CD14-positive monocyte (primary cell): ENCODE measurements around the gene GAST. TPM values are rescaled to one million over a fixed set of nuclear protein-coding genes. Genes with fewer than 3 reads are reported as not detected.
A peak's percentile ranks its signal among the peaks of the same experiment; 100 is the strongest.

ENCODE experiments used
- DNase-seq, 3 donors: peaks; one replicate each; pipeline ENCODE4 v3.0.0-alpha.2; 2011 to 2022
- H2AFZ ChIP-seq: 2 replicates; pipeline ENCODE4 v1.6.0; 2012; ENCODE audit warnings: mild to moderate bottlenecking, low read depth, low read length, inconsistent platforms; ENCODE audit not compliant: insufficient read depth, poor library complexity, severe bottlenecking
- H3K27ac ChIP-seq, 2 donors: 1 replicate in 1 of 2; 2 replicates in 1 of 2; pipeline ENCODE4 v1.5.1; 2012 to 2013; ENCODE audit warnings: low read length in 2 of 2, control low read depth in 1 of 2, inconsistent platforms in 1 of 2, low read depth in 1 of 2, mild to moderate bottlenecking in 1 of 2
- H3K27me3 ChIP-seq, 2 donors: one replicate each; pipeline versions ENCODE4 v1.6.0 to v1.6.1; 2011 to 2013; ENCODE audit warnings: low read length in 2 of 2; ENCODE audit not compliant: control insufficient read depth in 2 of 2, insufficient read depth in 2 of 2
- H3K36me3 ChIP-seq, 2 donors: replicated peaks in 1 of 2; 1 replicate in 1 of 2; 2 replicates in 1 of 2; pipeline versions ENCODE4 v1.5.1 to v1.6.1; 2012 to 2013; ENCODE audit warnings: low read length in 2 of 2, control low read depth in 1 of 2, inconsistent platforms in 1 of 2, mild to moderate bottlenecking in 1 of 2; ENCODE audit not compliant: insufficient read depth in 2 of 2, control insufficient read depth in 1 of 2
- H3K4me1 ChIP-seq, 2 donors: 1 replicate in 1 of 2; 2 replicates in 1 of 2; pipeline versions ENCODE4 v1.5.1 to v1.6.1; 2012 to 2013; ENCODE audit warnings: low read length in 2 of 2, control low read depth in 1 of 2, inconsistent platforms in 1 of 2, mild to moderate bottlenecking in 1 of 2, moderate library complexity in 1 of 2; ENCODE audit not compliant: insufficient read depth in 2 of 2, control insufficient read depth in 1 of 2
- H3K4me2 ChIP-seq: replicated peaks from 2 replicates; pipeline ENCODE3; 2012; ENCODE audit warnings: low read length, moderate library complexity, mild to moderate bottlenecking; ENCODE audit not compliant: poor library complexity, severe bottlenecking; ENCODE audit errors: extremely low read depth
- H3K4me3 ChIP-seq, 3 experiments: fragments of 200-600 bp in 1 of 3; sonication (generic) in 1 of 3; replicated peaks in 1 of 3; 1 replicate in 2 of 3; 2 replicates in 1 of 3; pipeline ENCODE4 v1.5.1; 2011 to 2013; ENCODE audit warnings: low read length in 3 of 3, mild to moderate bottlenecking in 3 of 3, control low read depth in 2 of 3, low read depth in 2 of 3, inconsistent platforms in 1 of 3, moderate library complexity in 1 of 3
- H3K79me2 ChIP-seq: 2 replicates; pipeline ENCODE4 v1.6.0; 2012; ENCODE audit warnings: mild to moderate bottlenecking, control low read depth, inconsistent platforms, low read length, moderate library complexity; ENCODE audit not compliant: insufficient read depth
- H3K9ac ChIP-seq: 2 replicates; pipeline ENCODE4 v1.6.0; 2017; ENCODE audit warnings: low read length, mild to moderate bottlenecking; ENCODE audit not compliant: insufficient read depth, poor library complexity, severe bottlenecking
- H3K9me3 ChIP-seq, 2 donors: replicated peaks in 1 of 2; 1 replicate in 1 of 2; 2 replicates in 1 of 2; pipeline versions ENCODE4 v1.5.1 to v1.6.1; 2012 to 2013; ENCODE audit warnings: low read length in 2 of 2, control low read depth in 1 of 2; ENCODE audit not compliant: control insufficient read depth in 1 of 2, insufficient read depth in 1 of 2
- H4K20me1 ChIP-seq: 2 replicates; pipeline ENCODE4 v1.6.0; 2012; ENCODE audit warnings: mild to moderate bottlenecking, low read length, control low read depth, moderate library complexity; ENCODE audit not compliant: insufficient read depth
- H3K27ac Mint-ChIP-seq, 7 donors: one replicate each; pipeline ENCODE4 v1.8.0; 2020; ENCODE audit warnings: mild to moderate bottlenecking in 7 of 7, mixed read lengths in 7 of 7, moderate library complexity in 6 of 7, inconsistent platforms in 2 of 7
- H3K27me3 Mint-ChIP-seq, 3 donors: one replicate each; pipeline ENCODE4 v1.8.0; 2021 to 2022; ENCODE audit warnings: low read depth in 3 of 3, mild to moderate bottlenecking in 3 of 3, mixed read lengths in 3 of 3, moderate library complexity in 3 of 3, inconsistent platforms in 1 of 3
- H3K36me3 Mint-ChIP-seq, 2 donors: one replicate each; pipeline ENCODE4 v1.8.0; 2020; ENCODE audit warnings: mixed read lengths in 2 of 2, inconsistent platforms in 1 of 2, mild to moderate bottlenecking in 1 of 2
- H3K4me1 Mint-ChIP-seq: one replicate; pipeline ENCODE4 v1.8.0; 2020; ENCODE audit warnings: mild to moderate bottlenecking, mixed read lengths
- H3K4me3 Mint-ChIP-seq, 2 donors: one replicate each; pipeline ENCODE4 v1.8.0; 2020; ENCODE audit warnings: mild to moderate bottlenecking in 2 of 2, mixed read lengths in 2 of 2, moderate library complexity in 1 of 2
- H3K9me3 Mint-ChIP-seq, 7 donors: one replicate each; pipeline ENCODE4 v1.8.0; 2020 to 2022; ENCODE audit warnings: mixed read lengths in 7 of 7, mild to moderate bottlenecking in 6 of 7, moderate library complexity in 6 of 7, inconsistent platforms in 2 of 7
- CTCF ChIP-seq: fragments of 200-600 bp; IDR thresholded peaks from one replicate; pipeline ENCODE4 v1.8.0; 2022; ENCODE audit warnings: antibody characterized with exemption, mild to moderate bottlenecking
- WGBS: methylation state at CpG from one replicate; pipeline ENCODE4 v1.1.5; 2013; ENCODE audit warnings: missing lambda C conversion rate; ENCODE audit not compliant: insufficient coverage; 5-methylcytosine and 5-hydroxymethylcytosine counted together
- intact Hi-C, 2 donors: fragments of 100-400 bp; cut with micrococcal nuclease; formaldehyde crosslinking; loops; one replicate each; pipeline versions ENCODE4 v1.15.0 to v1.15.1; 2023
- polyA plus RNA-seq, 3 donors: library from polyadenylated mRNA; depleted of rRNA in 1 of 3; unstranded in 2 of 3; stranded (reverse) in 1 of 3; fragments of 300-500 nt in 2 of 3; fragments of >200 nt in 1 of 3; fragmentation: Illumina TruSeq in 2 of 3; gene quantifications; 1 replicate in 2 of 3; 2 replicates in 1 of 3; pipeline ENCODE4 v1.2.3, GENCODE V29; 2012 to 2021

Gene GAST
- polyA plus RNA-seq, 3 donors: not detected

GRCh38 chr17:41676058-41676419 is 36.1 kb upstream of the GAST start:
- Histone ChIP-seq H3K4me1 (peaks cover 40 to 61% of the 10 kb centered on the region in 2 donors), H2AFZ (no peak overlapping the region), H3K4me3 (no peak overlapping the region), H3K36me3 (no peaks in the 10 kb centered on the region), H3K27ac (peak overlapping the region in 1 of 2 donors; percentile 57), H3K79me2 (no peaks in the 10 kb centered on the region), H3K9ac (no peak overlapping the region), H3K27me3 (no peaks in the 10 kb centered on the region), H3K9me3 (no peaks in the 10 kb centered on the region), H4K20me1 (no peaks in the 10 kb centered on the region), H3K4me2 (peak overlapping the region; percentile 39)
- Mint-ChIP-seq H3K27ac (peak overlapping the region in 5 of 7 donors; percentile 33 to 91 (median 82)), H3K9me3 (peaks cover 0 to 3% (median 0%) of the 10 kb centered on the region in 7 donors), H3K4me1 (peaks cover 52% of the 10 kb centered on the region), H3K27me3 (peaks cover 0 to 3% (median 0%) of the 10 kb centered on the region in 3 donors), H3K4me3 (peak overlapping the region in 1 of 2 donors; percentile 42), H3K36me3 (peaks cover 0 to 2% of the 10 kb centered on the region in 2 donors)
- intact Hi-C loops: loop anchor here in 1 of 2 donors (5.0 kb wide), 1 partner anchor 179 kb away; no protein-coding TSS in a partner anchor
- WGBS: no CpG with 5 or more reads among the region's 3 CpGs
- no peak for TF ChIP-seq CTCF
- no peak for DNase-seq

DNA sequence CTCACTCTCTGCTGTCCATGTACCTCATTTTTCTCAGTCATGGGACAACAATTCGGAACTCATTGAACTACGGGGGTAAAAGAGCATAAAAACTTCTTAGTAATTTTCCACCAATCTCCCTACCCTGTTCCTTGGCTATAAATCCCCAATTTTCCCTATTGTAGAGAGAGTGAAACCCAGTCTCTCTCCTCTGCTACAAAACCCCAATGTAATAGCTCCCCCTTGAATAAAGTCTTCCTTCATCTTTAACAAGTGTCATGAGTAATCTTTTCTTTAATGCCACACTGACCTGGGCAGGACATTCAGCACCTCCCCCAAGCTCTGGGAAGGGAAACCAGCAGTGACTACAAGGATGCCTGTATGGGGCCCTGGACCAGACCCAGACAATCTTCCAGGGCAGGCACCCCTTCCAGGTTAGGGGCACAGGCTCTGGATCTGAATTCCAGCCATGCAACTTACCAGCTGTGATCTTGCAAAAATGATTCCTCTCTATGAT is 33.7 kb upstream of the GAST start:
- Mint-ChIP-seq H3K36me3 (peaks cover 0 to 2% of the 10 kb centered on the region in 2 donors), H3K27ac (peak overlapping the region; percentile 98 to 99 (median 99)), H3K9me3 (peaks cover 0 to 3% (median 0%) of the 10 kb centered on the region in 7 donors), H3K27me3 (peaks cover 0 to 3% (median 0%) of the 10 kb centered on the region in 3 donors), H3K4me3 (peak overlapping the region; percentile 81 to 93), H3K4me1 (peaks cover 60% of the 10 kb centered on the region)
- peak overlapping the region; percentile 69 for H3K4me2 ChIP-seq
- H3K27ac ChIP-seq: peak overlapping the region; percentile 89 to 93
- peak overlapping the region; percentile 60 for H3K9ac ChIP-seq
- peak overlapping the region; percentile 36 to 75 (median 72) for H3K4me3 ChIP-seq
- DNase-seq: no peak
- H3K79me2 ChIP-seq: no peaks in the 10 kb centered on the region
- TF ChIP-seq CTCF: no peak
- H3K4me1 ChIP-seq: peaks cover 38 to 64% of the 10 kb centered on the region in 2 donors
- no peaks in the 10 kb centered on the region for H4K20me1 ChIP-seq
- no CpG with 5 or more reads among the region's 2 CpGs for WGBS
- H2AFZ ChIP-seq: peak overlapping the region; percentile 72
- intact Hi-C loops: loop anchor here in 1 of 2 donors (5.0 kb wide), 1 partner anchor 181 kb away; no protein-coding TSS in a partner anchor
- no peaks in the 10 kb centered on the region for H3K27me3 ChIP-seq
- no peaks in the 10 kb centered on the region for H3K36me3 ChIP-seq
- H3K9me3 ChIP-seq: no peaks in the 10 kb centered on the region
